A549 (cell line): Measurements from ENCODE around the gene LRRC4C. TPM values are rescaled to one million over a fixed set of nuclear protein-coding genes. Genes with fewer than 3 reads are reported as not detected.

Source experiments
- ATAC-seq, 2 experiments: fragments of 200-7000 bp in 1 of 2; fragments of >200 bp in 1 of 2; cut with Nextera tagmentation in 1 of 2; cut with Tn5 transposase in 1 of 2; 3 replicates each; pipeline versions ENCODE4 v1.8.0 to v1.9.1; 2018 to 2020; ENCODE audit warnings: mild to moderate bottlenecking in 1 of 2, moderate library complexity in 1 of 2
- CTCF ChIA-PET: fragments of 300-600 bp; sonication (Branson Sonifier 250); formaldehyde crosslinking; extraction: SDS; loops from one replicate; lab custom pipeline; 2021; ENCODE audit warnings: antibody characterized with exemption, inconsistent platforms; lab: Yijun Ruan, JAX
- POLR2A ChIA-PET: fragments of 350-600 bp; formaldehyde crosslinking; extraction: SDS; loops from one replicate; lab custom pipeline; 2021; ENCODE audit warnings: antibody characterized with exemption, inconsistent platforms; lab: Yijun Ruan, JAX
- DNase-seq, 2 experiments: peaks; one replicate each; pipeline versions ENCODE4 v3.0.0 to v3.0.0-alpha.2; 2011 to 2016; ENCODE audit warnings: low read depth in 1 of 2, low spot score in 1 of 2
- FAIRE-seq: peaks from 2 replicates; lab custom pipeline; 2011; peaks lifted over from hg19 to GRCh38; lab: Jason Lieb, UNC
- H3K27ac ChIP-seq, 2 experiments: fragments of >200 bp; sonication (Bioruptor Twin); formaldehyde crosslinking; 3 replicates each; pipeline ENCODE4 v1.5.1; 2016 to 2017
- H3K4me1 ChIP-seq: fragments of >200 bp; sonication (Bioruptor Twin); formaldehyde crosslinking; 3 replicates; pipeline ENCODE4 v1.6.1; 2016
- H3K4me2 ChIP-seq: fragments of >200 bp; sonication (Bioruptor Twin); formaldehyde crosslinking; 3 replicates; pipeline ENCODE4 v1.6.1; 2016
- H3K4me3 ChIP-seq: fragments of >200 bp; sonication (Bioruptor Twin); formaldehyde crosslinking; 3 replicates; pipeline ENCODE4 v1.5.1; 2016
- H3K9me3 ChIP-seq: fragments of >200 bp; sonication (Bioruptor Twin); formaldehyde crosslinking; 3 replicates; pipeline ENCODE4 v1.6.1; 2016
- BHLHE40 ChIP-seq: IDR thresholded peaks from 2 replicates; pipeline ENCODE4 v1.6.1; 2012; ENCODE audit warnings: low read depth, low read length, inconsistent platforms
- CBX2 ChIP-seq: fragments of 200-600 bp; sonication (generic); IDR thresholded peaks from 2 replicates; pipeline ENCODE4 v1.6.1; 2016; ENCODE audit warnings: low read depth, mild to moderate bottlenecking, borderline replicate concordance
- CEBPB ChIP-seq, 2 experiments: fragments of >200 bp in 1 of 2; sonication (Bioruptor Twin) in 1 of 2; formaldehyde crosslinking in 1 of 2; IDR thresholded peaks; 2 replicates each; pipeline ENCODE4 v1.6.1; 2012 to 2016
- CHD4 ChIP-seq: fragments of 200-600 bp; sonication (generic); IDR thresholded peaks from 2 replicates; pipeline ENCODE4 v1.6.1; 2016; ENCODE audit warnings: antibody characterized with exemption, mild to moderate bottlenecking, borderline replicate concordance
- EP300 ChIP-seq, 2 experiments: fragments of >200 bp; sonication (Bioruptor Twin); formaldehyde crosslinking; IDR thresholded peaks; 2 replicates in 1 of 2; 3 replicates in 1 of 2; pipeline ENCODE4 v1.6.1; 2016 to 2017
- HEYL ChIP-seq: fragments of 250-450 bp; sonication (Bioruptor Pico); IDR thresholded peaks from 2 replicates; pipeline ENCODE4 v1.8.0; 2021; ENCODE audit warnings: mild to moderate bottlenecking, moderate library complexity
- HOXB13 ChIP-seq: fragments of 250-450 bp; sonication (Bioruptor Pico); IDR thresholded peaks from 2 replicates; pipeline ENCODE4 v1.5.0; 2020; ENCODE audit warnings: low read depth, mild to moderate bottlenecking, moderate library complexity
- HOXB5 ChIP-seq: fragments of 250-450 bp; sonication (Bioruptor Pico); IDR thresholded peaks from 2 replicates; pipeline ENCODE4 v1.5.0; 2020; ENCODE audit warnings: mild to moderate bottlenecking, moderate library complexity
- KDM5A ChIP-seq: fragments of 200-600 bp; sonication (generic); IDR thresholded peaks from 2 replicates; pipeline ENCODE4 v1.6.1; 2016; ENCODE audit warnings: antibody characterized with exemption, mild to moderate bottlenecking
- MAX ChIP-seq: IDR thresholded peaks from 2 replicates; pipeline ENCODE4 v1.6.1; 2012
- MAZ ChIP-seq: fragments of 150-350 bp; IDR thresholded peaks from 2 replicates; pipeline ENCODE4 v1.6.1; 2014; ENCODE audit warnings: antibody characterized with exemption, low read depth, low read length, borderline replicate concordance
- MYC ChIP-seq: IDR thresholded peaks from 2 replicates; pipeline ENCODE4 v1.6.1; 2012; ENCODE audit warnings: mild to moderate bottlenecking, inconsistent platforms, low read length, improper control_type of control experiment, borderline replicate concordance
- PHF8 ChIP-seq: fragments of 200-600 bp; sonication (generic); IDR thresholded peaks from 2 replicates; pipeline ENCODE4 v1.6.1; 2016; ENCODE audit warnings: low read depth, mild to moderate bottlenecking, antibody characterized with exemption, moderate library complexity, borderline replicate concordance
- RAD21 ChIP-seq, 2 experiments: fragments of >200 bp in 1 of 2; sonication (Bioruptor Twin) in 1 of 2; formaldehyde crosslinking in 1 of 2; IDR thresholded peaks in 1 of 2; conservative IDR thresholded peaks in 1 of 2; 2 replicates in 1 of 2; 3 replicates in 1 of 2; pipeline ENCODE4 v1.6.1; 2012 to 2018; ENCODE audit warnings: inconsistent platforms in 1 of 2
- RNF2 ChIP-seq: fragments of 200-600 bp; sonication (generic); IDR thresholded peaks from 2 replicates; pipeline ENCODE4 v1.6.1; 2016; ENCODE audit warnings: low read depth, mild to moderate bottlenecking, antibody characterized with exemption, moderate library complexity, borderline replicate concordance
- USF2 ChIP-seq: fragments of 450-650 bp; IDR thresholded peaks from 2 replicates; pipeline ENCODE4 v1.6.1; 2014; ENCODE audit warnings: antibody characterized with exemption
- ZSCAN20 ChIP-seq: fragments of 250-450 bp; sonication (Bioruptor Pico); IDR thresholded peaks from 2 replicates; pipeline ENCODE4 v1.8.0; 2022; ENCODE audit warnings: mild to moderate bottlenecking, moderate library complexity
- WGBS: methylation state at CpG from one replicate; pipeline ENCODE4 v1.1.6; 2017; ENCODE audit errors: missing lambda C conversion rate; 5-methylcytosine and 5-hydroxymethylcytosine counted together
- polyA plus RNA-seq, 4 experiments: library from polyadenylated mRNA; depleted of rRNA in 3 of 4; stranded (reverse); fragments of >200 nt; fragmentation: RNase III in 1 of 4; extraction: RNeasy Plus Mini Kit Qiagen cat#74134 plus additional on column Dnase treatment in 1 of 4; gene quantifications; 2 replicates in 3 of 4; 3 replicates in 1 of 4; pipeline ENCODE4 v1.2.3, GENCODE V29; 2011 to 2017
- TF ChIP-seq, protein P1 (sequence below): fragments of >200 bp; sonication (Bioruptor Twin); formaldehyde crosslinking; IDR thresholded peaks from 2 replicates; pipeline ENCODE4 v1.6.1; 2016

The LRRC4C gene
- polyA plus RNA-seq, 2 of the 4 experiments (the other 2 are of a cell fraction), result not detected

- WGBS, result 24% methylated on average over 2 of the region's 2 CpGs
- no peaks in the 10 kb centered on the region for H3K4me1 ChIP-seq
- DNase-seq (no peak), ATAC-seq (no peak), FAIRE-seq (no peak)
- H3K4me3 ChIP-seq, result no peak overlapping the region
- no peak overlapping the region for H3K27ac ChIP-seq
- ChIA-PET CTCF (no interaction called here), POLR2A (no interaction called here)
- TF ChIP-seq USF2, result no peak
- TF ChIP-seq, protein P1, sequence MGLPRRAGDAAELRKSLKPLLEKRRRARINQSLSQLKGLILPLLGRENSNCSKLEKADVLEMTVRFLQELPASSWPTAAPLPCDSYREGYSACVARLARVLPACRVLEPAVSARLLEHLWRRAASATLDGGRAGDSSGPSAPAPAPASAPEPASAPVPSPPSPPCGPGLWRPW, result no peak
- no peak overlapping the region for H3K4me2 ChIP-seq
- H3K9me3 ChIP-seq, result no peaks in the 10 kb centered on the region
Measured at GRCh38 chr11:40215556-40215955, 1243.9 kb downstream of the LRRC4C start.

GRCh38 chr11:40207416-40207815, 1252.0 kb downstream of the LRRC4C start:
- Histone ChIP-seq H3K27ac (no peak overlapping the region), H3K4me1 (no peaks in the 10 kb centered on the region), H3K4me3 (no peak overlapping the region), H3K4me2 (no peak overlapping the region), H3K9me3 (no peaks in the 10 kb centered on the region)
- ChIA-PET POLR2A (no interaction called here), CTCF (no interaction called here)
- ATAC-seq, result no peak
- no peak for FAIRE-seq
- no peak for DNase-seq
- TF ChIP-seq HEYL (no peak), PHF8 (no peak), RNF2 (no peak), ZSCAN20 (CRISPR knock-in tag) (no peak)

GRCh38 chr11:40204228-40204627, 1255.2 kb downstream of the LRRC4C start:
- H3K9me3 ChIP-seq, result no peaks in the 10 kb centered on the region
- no peak overlapping the region for H3K4me2 ChIP-seq
- ATAC-seq (no peak), DNase-seq (no peak), FAIRE-seq (no peak)
- H3K27ac ChIP-seq, result no peak overlapping the region
- ChIA-PET POLR2A (no interaction called here), CTCF (no interaction called here)
- H3K4me3 ChIP-seq, result no peak overlapping the region
- H3K4me1 ChIP-seq, result no peaks in the 10 kb centered on the region
- 11% methylated on average over 2 of the region's 2 CpGs for WGBS
- TF ChIP-seq MYC (no peak), MAX (no peak), KDM5A (no peak), HOXB5 (no peak), ZSCAN20 (CRISPR knock-in tag) (no peak), EP300 (IDR thresholded peaks at IDR 0.05) (no peak), PHF8 (no peak), RAD21 (conservative IDR thresholded peaks at IDR 0.05 in 1 of 2, IDR thresholded peaks at IDR 0.05 in 1 of 2) (no peak), CEBPB (IDR thresholded peaks at IDR 0.05) (no peak), HOXB13 (CRISPR knock-in tag) (no peak), CBX2 (no peak), BHLHE40 (no peak), USF2 (no peak), CHD4 (no peak), MAZ (no peak)
- TF ChIP-seq, protein P1, result no peak
